AG10803 (cell line): ENCODE results near the gene ADRA2C.

Source experiments
- DNase-seq: peaks from one replicate; pipeline ENCODE4 v3.0.0; 2010; ENCODE audit warnings: low read depth
- H3K4me3 ChIP-seq: 2 replicates; pipeline ENCODE4 v1.5.1; 2011; ENCODE audit warnings: mild to moderate bottlenecking, low read length, control low read depth
- TF ChIP-seq, protein P1 (sequence below): conservative IDR thresholded peaks from 2 replicates; pipeline ENCODE4 v1.5.1; 2011; ENCODE audit warnings: mild to moderate bottlenecking, low read length, control low read depth, inconsistent platforms

ADRA2C gene

DNA sequence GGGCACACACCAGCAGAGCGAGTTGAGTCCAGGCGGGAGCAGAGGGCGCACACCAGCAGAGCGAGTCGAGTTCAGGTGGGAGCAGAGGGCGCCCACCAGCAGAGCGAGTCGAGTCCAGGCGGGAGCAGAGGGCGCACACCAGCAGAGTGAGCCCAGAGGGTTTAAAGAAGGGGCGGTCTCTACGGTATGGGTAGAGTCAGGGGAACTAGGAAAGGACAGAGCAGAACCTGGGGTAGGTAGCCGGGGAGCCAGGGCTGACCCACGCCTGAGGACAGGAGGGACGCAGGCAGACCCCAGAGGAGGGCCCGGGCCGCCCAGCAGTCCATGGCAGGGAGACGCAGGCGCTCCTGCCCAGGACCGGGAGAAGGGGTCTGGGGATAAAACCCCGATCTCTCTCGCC, 22.0 kb upstream of the ADRA2C start:
- H3K4me3 ChIP-seq = no peak overlapping the region
- no peak for DNase-seq
- TF ChIP-seq, protein P1, sequence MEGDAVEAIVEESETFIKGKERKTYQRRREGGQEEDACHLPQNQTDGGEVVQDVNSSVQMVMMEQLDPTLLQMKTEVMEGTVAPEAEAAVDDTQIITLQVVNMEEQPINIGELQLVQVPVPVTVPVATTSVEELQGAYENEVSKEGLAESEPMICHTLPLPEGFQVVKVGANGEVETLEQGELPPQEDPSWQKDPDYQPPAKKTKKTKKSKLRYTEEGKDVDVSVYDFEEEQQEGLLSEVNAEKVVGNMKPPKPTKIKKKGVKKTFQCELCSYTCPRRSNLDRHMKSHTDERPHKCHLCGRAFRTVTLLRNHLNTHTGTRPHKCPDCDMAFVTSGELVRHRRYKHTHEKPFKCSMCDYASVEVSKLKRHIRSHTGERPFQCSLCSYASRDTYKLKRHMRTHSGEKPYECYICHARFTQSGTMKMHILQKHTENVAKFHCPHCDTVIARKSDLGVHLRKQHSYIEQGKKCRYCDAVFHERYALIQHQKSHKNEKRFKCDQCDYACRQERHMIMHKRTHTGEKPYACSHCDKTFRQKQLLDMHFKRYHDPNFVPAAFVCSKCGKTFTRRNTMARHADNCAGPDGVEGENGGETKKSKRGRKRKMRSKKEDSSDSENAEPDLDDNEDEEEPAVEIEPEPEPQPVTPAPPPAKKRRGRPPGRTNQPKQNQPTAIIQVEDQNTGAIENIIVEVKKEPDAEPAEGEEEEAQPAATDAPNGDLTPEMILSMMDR = no peak

DNA sequence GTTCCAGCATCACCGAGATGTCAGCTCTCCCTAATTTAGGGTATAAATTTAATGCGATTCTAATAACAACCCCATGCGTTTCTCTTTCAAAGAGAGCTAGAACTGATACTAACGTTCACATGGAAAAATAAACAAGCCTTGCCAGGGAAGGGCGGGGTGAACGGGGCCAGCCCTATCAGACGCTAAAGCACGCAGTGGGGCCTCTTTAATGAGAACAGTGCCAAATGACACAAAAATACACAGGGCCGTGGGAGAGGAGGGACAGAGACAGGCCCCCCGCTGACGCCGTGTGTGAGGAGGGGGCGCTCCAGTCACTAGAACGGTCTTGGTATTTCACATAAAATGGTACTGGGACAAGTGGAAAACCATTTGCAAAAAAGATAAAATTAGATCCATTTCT, 21.3 kb upstream of the ADRA2C start:
- no peak overlapping the region for H3K4me3 ChIP-seq
- no peak for DNase-seq
- TF ChIP-seq, protein P1 = no peak

DNA sequence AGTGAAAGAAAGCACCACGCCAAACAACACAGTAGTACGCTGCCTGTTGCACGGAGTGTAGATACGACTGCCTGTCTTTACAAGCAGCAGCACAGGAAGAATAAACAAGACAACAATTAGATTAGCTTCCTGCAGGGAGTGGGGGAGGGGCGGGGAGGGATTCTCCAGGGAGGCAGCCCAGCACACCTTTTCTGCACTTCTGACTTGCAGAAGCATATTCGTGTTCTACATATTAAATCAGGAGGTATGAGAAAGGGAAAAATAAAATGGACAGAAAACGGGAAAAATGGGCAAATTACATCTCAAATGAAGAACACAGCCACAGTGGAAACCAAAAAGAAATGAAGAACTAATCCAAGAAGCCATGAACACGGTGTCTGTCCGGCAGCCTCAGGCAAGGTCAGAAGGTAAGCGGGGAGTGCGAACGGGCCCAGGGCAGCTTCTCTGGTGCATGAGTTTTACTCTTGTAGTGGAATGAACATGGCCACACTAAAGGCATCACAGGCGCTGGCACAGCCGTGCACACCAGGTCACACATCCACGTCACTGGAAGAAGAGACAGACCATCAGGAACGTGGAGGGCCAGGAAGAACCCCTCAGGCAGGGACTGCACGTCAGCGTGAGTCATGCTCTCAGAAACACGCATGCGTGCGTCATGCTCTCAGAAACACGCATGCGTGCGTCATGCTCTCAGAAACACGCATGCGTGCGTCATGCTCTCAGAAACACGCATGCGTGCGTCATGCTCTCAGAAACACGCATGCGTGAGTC, 20.1 kb upstream of the ADRA2C start:
- TF ChIP-seq, protein P1 = no peak
- no peak overlapping the region for H3K4me3 ChIP-seq
- no peak for DNase-seq

GRCh38 chr4:3746701-3747580, 19.2 kb upstream of the ADRA2C start:
- H3K4me3 ChIP-seq = no peak overlapping the region
- no peak for DNase-seq
- TF ChIP-seq, protein P1 = no peak

DNA sequence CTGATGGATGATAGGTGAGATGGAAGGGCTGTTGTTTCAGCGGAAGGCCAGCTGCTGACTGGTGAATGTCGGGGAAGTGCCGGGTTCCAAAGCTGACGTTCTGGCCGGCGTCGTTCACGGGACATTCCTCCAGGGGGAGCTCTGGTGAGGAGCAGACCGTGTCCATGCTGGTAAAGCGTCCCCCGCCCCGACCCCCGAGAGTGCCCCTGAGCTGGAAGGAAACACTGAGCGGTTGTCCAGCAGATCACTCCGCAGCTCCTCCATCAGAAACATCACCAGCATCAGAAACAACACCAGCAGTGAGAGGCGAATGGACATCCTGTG, 18.6 kb upstream of the ADRA2C start:
- TF ChIP-seq, protein P1 = peak; percentile 47
- no peak overlapping the region for H3K4me3 ChIP-seq
- no peak for DNase-seq

GRCh38 chr4:3748136-3748898, 17.9 kb upstream of the ADRA2C start:
- no peak overlapping the region for H3K4me3 ChIP-seq
- no peak for DNase-seq
- TF ChIP-seq, protein P1 = no peak
